Cerebellar cortex (tissue), 1 donor: ENCODE results near the gene ASF1A.

Experiments used
- DNase-seq: peaks from one replicate; pipeline ENCODE4 v3.0.0-alpha.2; 2015; ENCODE audit warnings: low spot score

The ASF1A gene

GRCh38 chr6:118913161-118913560 is 19.2 kb downstream of the ASF1A start:
- DNase-seq: no peak

GRCh38 chr6:118914598-118914997 is 20.6 kb downstream of the ASF1A start:
- no peak for DNase-seq

- no peak for DNase-seq
Measured at GRCh38 chr6:118917546-118918328, 23.8 kb downstream of the ASF1A start.

GRCh38 chr6:118918329-118918725 is 24.4 kb downstream of the ASF1A start:
- no peak for DNase-seq

DNA sequence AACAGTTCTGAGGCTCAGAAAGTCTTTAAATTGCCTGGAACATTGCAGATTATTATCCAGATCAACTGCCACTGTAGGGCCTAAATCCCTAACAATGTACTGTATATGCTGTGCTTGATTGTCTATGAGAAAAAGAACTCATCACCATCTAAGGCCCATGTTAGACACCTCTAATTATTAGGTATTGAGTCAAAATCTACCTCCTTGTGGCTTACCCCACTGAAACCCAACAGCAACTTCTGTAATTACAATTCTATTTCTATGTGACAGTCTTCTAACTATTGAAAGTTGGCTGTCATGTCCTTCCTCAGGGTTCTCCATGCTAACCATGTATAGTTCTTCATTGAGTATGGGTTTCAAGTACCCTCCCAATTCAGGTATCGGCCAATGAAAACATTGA is 27.1 kb downstream of the ASF1A start:
- DNase-seq: no peak

DNA sequence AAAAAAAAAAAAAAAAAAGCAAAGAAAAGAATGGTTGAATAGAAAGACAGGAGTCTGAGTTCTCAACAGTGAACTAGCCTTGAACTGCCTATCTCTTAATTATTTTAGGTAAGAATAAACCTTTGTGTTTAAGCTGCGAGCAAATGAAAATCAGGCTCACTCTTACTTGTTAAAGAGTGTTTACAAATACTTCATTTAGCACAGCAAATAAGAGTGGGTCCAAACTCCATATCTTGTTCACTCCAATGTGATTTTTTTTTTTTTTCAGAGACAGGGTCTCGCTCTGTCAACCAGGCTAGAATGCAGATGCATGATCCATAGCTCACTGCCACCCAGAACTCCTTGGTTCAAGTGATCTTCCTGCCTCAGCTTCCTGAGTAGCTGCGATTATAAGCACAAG is 29.1 kb downstream of the ASF1A start:
- DNase-seq: no peak

- no peak for DNase-seq
Measured at GRCh38 chr6:118930680-118931079, 36.7 kb downstream of the ASF1A start.

GRCh38 chr6:118931436-118931835 is 37.5 kb downstream of the ASF1A start:
- no peak for DNase-seq

DNA sequence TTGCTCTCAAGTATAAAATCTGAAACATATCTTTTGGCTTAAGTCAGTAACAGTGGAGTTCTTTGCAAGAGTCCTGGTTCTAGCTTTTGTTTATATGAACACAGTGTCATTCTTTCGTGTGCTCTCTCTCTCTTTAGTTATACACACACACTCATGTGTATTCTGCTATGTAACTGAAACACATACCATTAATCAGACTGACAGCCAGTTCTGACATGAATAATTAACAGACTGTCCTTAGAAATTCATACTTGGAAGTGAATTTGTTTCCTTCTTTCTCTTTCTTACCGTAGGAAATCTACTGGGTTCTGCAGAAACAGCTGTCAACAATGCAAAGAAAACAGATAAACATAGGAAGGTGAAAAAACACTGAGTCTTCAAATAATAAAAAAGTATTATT is 38.5 kb downstream of the ASF1A start:
- no peak for DNase-seq

DNA sequence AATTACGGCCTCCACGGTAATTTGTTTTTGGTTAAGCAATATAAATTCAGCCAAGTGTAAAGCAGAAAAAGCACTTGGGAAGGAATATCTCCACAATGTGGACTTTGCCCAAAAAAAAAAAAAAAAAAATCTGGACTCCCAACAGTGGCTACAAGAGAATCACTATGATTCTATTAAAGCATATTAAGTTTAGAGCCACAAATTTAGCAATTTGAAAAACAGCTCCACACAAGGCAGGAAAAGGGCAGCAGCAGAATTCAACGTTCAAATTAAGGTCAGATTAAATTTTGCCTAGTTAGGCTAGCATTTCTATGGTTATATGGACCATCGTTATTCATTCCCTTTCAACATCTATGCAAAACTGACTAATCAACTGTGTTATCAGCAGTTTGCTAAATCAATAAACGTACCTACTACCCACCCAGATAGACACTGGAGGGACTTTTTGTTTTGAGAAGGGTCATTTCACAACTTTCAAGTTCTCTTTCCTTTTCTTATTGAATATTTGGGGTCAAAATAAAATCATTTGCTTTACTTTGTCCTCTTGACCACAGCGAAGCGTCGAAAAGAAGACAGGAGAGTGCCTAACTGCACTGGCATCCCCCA is 40.0 kb downstream of the ASF1A start:
- no peak for DNase-seq

DNA sequence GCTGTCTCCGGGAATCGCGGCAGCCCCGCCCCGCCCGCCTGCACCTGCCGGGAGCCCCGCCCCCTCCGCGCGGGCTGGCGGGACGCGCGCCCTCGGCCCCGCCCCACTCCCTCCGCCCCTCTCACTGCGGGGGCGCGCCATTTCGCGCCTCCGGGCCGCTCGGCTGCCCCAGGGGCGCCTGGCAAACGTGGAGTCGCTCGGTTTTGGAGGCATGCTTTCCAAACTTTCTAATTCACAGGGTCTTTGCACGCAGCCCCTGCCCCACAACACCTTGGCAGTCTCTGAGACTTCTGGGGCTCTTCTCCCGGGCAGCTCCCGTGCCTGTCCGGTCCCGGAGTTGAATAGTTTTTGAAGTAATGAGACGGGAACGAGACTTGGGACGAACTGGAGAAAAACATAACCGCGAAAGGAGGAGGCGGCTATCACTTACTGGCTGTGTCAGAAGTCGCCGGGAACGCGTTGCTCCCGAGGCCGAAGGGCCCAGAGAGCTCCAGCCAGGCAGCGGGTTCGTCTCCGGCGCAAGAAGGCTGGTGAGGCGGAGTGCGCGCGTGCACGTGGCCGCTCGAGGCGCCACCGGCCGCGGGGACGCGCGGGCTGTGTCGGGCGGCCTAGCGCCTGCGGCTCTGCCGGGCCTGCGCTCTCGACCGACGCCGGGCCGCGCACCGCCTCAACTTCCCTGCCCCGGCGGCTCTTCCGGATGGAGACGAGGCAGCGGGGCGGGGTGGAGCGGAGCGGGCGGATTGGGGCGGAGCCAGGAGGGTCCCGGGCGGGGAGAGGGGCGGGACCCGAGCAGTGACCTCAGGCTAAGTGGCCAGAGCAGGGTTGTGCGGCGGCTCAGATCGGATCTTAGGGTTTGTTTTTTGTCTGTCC is 40.7 kb downstream of the ASF1A start, which contains the start of gene MCM9:
Gene MCM9, minus strand, starts transcription at position 699 of the 870 bp plus-strand sequence. CDS start 3,436 bp downstream, outside the sequence.
- peak; percentile 79 for DNase-seq

- DNase-seq: no peak
Measured at GRCh38 chr6:118935331-118935668, 41.3 kb downstream of the ASF1A start.

GRCh38 chr6:118935978-118936703 is 42.2 kb downstream of the ASF1A start:
- no peak for DNase-seq

DNA sequence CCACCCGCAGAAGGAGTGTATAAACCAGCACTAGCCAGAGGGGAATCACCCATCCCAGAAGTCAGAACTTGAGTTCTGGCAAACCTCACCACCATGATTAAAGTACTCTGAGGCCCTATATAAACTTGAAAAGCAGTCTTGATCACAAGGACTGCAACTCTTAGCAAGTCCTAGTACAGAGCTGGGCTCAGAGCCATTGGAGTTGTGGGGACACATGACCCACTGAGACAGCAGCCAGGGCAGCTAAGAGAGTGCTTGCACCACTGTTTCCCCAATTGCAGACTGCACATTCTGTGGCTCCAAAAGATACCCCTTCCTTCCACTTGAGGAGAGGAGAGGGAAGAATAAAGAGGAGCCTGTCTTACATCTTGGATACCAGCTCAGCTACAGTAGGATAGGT is 45.7 kb downstream of the ASF1A start:
- no peak for DNase-seq

GRCh38 chr6:118940770-118941169 is 46.8 kb downstream of the ASF1A start:
- no peak for DNase-seq

DNA sequence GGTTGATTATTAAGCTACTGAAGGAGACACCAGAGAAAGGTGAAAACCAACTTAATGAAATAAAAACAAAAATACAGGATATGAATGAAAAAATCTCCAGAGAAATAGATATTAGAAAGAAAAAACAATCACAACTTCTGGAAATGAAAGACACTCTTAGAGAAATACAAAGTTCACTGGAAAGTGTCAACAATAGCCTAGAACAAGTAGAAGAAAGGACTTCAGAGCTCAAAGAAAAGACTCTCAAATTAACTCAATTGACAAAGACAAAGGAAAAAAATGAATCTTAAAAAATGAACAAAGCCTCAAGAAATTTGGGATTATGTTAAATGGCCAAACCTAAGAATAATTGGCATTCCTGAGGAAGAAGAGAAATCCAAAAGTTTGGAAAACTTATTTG is 51.3 kb downstream of the ASF1A start:
- no peak for DNase-seq

DNA sequence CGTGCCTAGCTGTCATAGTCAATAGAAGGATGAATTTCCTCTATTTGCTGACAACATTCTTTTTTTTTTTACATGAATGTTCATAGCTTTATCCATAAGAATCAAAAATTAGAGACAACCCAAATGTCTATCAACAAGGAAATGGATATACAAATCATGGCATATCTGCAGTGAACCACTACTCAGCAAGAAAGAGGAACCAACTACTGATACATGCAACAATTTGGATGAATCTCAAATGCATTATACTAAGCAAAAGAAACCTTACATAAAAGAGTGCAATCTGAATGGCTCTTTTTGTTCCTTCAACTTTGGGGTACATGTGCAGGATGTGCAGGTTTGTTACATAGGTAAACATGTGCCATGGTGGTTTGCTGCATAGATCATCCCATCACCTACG is 58.7 kb downstream of the ASF1A start:
- no peak for DNase-seq

GRCh38 chr6:118953391-118953790 is 59.4 kb downstream of the ASF1A start:
- DNase-seq: no peak
